CD4-positive, alpha-beta T cell treated with Interleukin-1 beta for 1 hour (primary cell): ENCODE data around the gene RMRP.

Experiments
- DNase-seq, 2 donors: peaks; one replicate each; pipeline ENCODE4 v3.0.0-alpha.2; 2020 to 2022

Gene RMRP

DNA sequence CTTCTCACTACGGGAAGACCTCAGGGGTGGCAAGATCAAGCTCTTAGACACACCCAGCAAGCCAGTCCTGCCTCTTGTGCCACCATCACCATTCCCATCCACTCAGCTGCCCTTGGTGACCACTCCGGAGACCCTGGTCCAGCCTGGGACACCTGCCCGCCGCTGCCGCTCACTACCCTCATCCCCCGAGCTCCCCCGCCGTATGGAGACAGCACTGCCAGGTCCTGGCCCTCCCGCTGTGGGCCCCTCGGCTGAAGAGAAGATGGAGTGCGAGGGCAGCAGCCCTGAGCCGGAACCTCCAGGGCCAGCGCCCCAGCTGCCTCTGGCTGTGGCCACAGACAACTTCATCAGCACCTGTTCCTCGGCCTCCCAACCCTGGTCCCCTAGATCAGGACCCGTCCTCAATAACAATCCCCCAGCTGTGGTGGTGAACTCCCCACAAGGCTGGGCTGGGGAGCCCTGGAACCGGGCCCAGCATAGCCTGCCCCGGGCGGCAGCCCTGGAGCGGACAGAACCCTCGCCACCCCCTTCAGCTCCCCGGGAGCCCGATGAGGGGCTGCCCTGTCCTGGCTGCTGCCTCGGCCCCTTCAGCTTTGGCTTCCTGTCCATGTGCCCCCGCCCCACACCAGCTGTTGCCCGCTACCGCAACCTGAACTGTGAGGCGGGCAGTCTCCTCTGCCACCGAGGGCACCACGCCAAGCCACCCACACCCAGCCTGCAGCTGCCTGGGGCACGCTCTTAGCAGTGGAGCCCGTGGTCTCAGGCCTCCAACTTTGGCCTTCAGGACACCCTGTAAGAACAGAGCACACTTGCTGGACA, 48.6 kb downstream of the RMRP start:
- DNase-seq: no peak

DNA sequence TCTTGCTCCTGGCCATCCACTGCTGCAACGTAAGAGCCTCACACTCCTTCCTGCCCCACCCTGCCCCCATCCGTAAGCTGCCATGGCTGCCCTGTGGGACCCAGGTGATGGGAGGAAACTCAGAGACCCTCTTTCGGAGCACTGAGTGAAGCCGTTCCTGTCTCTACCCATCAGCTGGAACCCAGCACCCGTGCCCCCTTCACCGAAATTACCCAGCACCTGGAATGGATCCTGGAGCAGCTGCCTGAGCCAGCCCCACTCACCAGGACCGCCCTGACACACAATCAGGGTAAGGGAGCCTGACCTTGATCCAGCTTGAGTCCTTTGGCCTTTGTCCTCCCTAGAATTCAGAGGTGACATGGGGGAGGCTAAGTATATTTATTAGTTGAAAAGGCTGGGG, 49.6 kb downstream of the RMRP start:
- no peak for DNase-seq
